AG04450 (cell line): ENCODE results near the gene HACD2. TPM values are rescaled to one million over a fixed set of nuclear protein-coding genes. Genes with fewer than 3 reads are reported as not detected.

Source experiments
- CTCF ChIA-PET: fragments of 300-600, 350-600 bp; formaldehyde crosslinking; extraction: SDS; loops from one replicate; lab custom pipeline; 2022; ENCODE audit warnings: antibody characterized with exemption, inconsistent platforms; lab: Charles Lee
- POLR2A ChIA-PET: fragments of 350-600 bp; formaldehyde crosslinking; extraction: SDS; loops from one replicate; lab custom pipeline; 2021; ENCODE audit warnings: antibody characterized with exemption, inconsistent platforms; lab: Yijun Ruan, JAX
- DNase-seq: peaks from one replicate; pipeline ENCODE4 v3.0.0-alpha.2; 2011; ENCODE audit warnings: low read depth, low spot score
- H3K27ac ChIP-seq: one replicate; pipeline ENCODE4 v1.5.1; 2012; ENCODE audit warnings: low read depth, low read length, control low read depth
- H3K27me3 ChIP-seq: one replicate; pipeline ENCODE4 v1.6.0; 2012; ENCODE audit warnings: low read length; ENCODE audit not compliant: control insufficient read depth, insufficient read depth
- H3K4me3 ChIP-seq: 2 replicates; pipeline ENCODE4 v1.5.1; 2011; ENCODE audit warnings: mild to moderate bottlenecking, low read depth, low read length, control low read depth
- H3K9me3 ChIP-seq: 2 replicates; pipeline ENCODE4 v1.5.1; 2012; ENCODE audit warnings: low read length; ENCODE audit not compliant: control insufficient read depth, insufficient read depth
- polyA minus RNA-seq: library from RNA; depleted of rRNA, polyadenylated mRNA; stranded (reverse); fragments of >200 nt; gene quantifications from 2 replicates; pipeline ENCODE4 v1.2.3, GENCODE V29; 2011; rRNA and poly(A)+ RNA removed
- polyA plus RNA-seq: library from polyadenylated mRNA; depleted of rRNA; stranded (reverse); fragments of >200 nt; gene quantifications from 2 replicates; pipeline ENCODE4 v1.2.3, GENCODE V29; 2011; rRNA removed
- TF ChIP-seq, protein P1 (sequence below): IDR thresholded peaks from 2 replicates; pipeline ENCODE4 v1.5.1; 2011; ENCODE audit warnings: low read depth, low read length, control low read depth, inconsistent platforms

The HACD2 gene
- polyA plus RNA-seq (30.3 and 43.5 TPM in 2 replicates), polyA minus RNA-seq (15.4 and 40.1 TPM in 2 replicates)

GRCh38 chr3:123584988-123585937, at the start of gene HACD2:
Gene HACD2, minus strand, starts transcription at chr3:123585053. Its CDS starts 26 bp downstream, at chr3:123585027.
- TF ChIP-seq, protein P1, sequence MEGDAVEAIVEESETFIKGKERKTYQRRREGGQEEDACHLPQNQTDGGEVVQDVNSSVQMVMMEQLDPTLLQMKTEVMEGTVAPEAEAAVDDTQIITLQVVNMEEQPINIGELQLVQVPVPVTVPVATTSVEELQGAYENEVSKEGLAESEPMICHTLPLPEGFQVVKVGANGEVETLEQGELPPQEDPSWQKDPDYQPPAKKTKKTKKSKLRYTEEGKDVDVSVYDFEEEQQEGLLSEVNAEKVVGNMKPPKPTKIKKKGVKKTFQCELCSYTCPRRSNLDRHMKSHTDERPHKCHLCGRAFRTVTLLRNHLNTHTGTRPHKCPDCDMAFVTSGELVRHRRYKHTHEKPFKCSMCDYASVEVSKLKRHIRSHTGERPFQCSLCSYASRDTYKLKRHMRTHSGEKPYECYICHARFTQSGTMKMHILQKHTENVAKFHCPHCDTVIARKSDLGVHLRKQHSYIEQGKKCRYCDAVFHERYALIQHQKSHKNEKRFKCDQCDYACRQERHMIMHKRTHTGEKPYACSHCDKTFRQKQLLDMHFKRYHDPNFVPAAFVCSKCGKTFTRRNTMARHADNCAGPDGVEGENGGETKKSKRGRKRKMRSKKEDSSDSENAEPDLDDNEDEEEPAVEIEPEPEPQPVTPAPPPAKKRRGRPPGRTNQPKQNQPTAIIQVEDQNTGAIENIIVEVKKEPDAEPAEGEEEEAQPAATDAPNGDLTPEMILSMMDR = no peak
- peak; percentile 91 for DNase-seq
- ChIA-PET POLR2A (interaction anchor here (1.1 to 1.8 kb wide), 5 partner anchors 17 to 67 kb away, joined by 3 to 9 read pairs (median 5); no protein-coding TSS in a partner anchor), CTCF (interaction anchor here (1.1 to 1.5 kb wide), 3 partner anchors 27 to 67 kb away, joined by 3 to 5 read pairs (median 4); no protein-coding TSS in a partner anchor)
- H3K27me3 ChIP-seq = no peaks in the 10 kb centered on the region
- peaks cover 9% of the 10 kb centered on the region; the same call in 1 of the 2 replicates for H3K9me3 ChIP-seq
- H3K27ac ChIP-seq = peak within 1 kb of the TSS; percentile 90
- H3K4me3 ChIP-seq = peak within 1 kb of the TSS; percentile 86

DNA sequence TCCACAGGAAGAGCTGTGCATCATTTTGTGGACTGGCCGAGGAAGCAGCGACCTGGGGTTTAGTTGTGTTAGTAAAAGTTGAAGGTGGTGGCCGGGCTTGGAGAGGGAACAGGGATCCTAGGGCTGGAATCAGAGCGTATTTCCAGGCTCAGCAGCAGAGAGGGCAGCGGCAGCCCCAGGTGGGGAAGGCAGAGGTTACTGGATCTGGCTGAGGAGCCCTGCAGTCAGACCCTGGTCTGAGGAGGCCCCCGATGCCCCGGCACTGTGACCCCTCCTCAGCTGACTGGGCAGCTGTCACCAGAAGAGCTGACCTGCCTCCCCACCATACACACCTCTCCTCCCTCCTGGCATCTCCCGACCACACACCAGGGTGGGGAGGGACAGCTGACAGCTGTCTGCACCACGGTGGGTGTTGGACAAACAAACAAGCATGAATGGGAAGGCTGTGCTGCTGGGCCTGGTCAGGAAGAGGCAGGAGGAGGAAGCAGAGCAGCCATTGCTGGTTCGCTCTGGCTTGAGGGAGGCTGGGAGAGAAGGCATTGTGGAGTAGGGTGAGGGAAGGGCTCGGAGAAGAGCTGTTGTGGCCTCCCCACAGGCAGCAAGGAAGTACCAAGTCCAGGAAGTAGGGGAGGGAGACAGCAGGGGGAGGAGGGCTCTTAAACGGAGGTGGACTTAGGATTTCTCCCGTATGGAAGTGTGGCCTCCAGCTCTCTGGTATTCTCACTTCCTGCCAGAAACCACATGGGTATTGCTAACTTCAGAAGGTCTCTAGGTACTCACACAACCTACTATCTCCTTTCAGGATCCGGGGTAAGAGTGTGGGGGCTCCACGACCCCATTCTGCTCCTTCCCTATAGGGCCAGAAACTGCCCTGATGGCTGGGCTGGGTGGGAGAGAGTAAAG, 49.5 kb upstream of the HACD2 start:
- DNase-seq = no peak
- ChIA-PET CTCF (interaction anchor here (0.6 to 2.8 kb wide), 3 partner anchors 8 to 150 kb away, joined by 3 to 25 read pairs (median 6); no protein-coding TSS in a partner anchor), POLR2A (interaction anchor here (0.7 to 1.4 kb wide), 3 partner anchors 14 to 116 kb away, joined by 3 to 4 read pairs (median 3); no protein-coding TSS in a partner anchor)
- Histone ChIP-seq H3K4me3 (no peak overlapping the region), H3K9me3 (no peaks in the 10 kb centered on the region), H3K27me3 (no peaks in the 10 kb centered on the region), H3K27ac (peak overlapping the region; percentile 52)
- TF ChIP-seq, protein P1 = no peak

DNA sequence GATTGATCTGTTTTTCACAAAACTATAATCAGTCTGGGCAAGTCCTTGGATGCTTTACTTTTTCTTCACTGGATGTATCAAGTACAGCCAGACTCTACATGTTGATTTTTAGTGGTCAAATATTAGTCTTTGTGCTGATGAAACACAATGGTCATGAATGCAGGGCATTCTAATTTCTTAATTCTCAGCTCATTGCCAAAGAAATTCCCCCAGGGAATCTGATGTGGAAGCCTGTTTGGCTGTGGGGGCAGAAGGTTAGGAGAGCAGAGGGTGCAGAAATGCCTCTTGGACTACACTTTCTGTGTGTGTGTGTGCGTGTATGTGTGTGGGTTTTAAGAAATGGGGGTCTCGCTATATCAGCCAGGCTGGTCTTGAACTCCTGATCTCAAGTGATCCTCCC, 48.7 kb upstream of the HACD2 start:
- no peak for DNase-seq
- ChIA-PET POLR2A (interaction anchor here (0.7 to 1.4 kb wide), 2 partner anchors 15 to 47 kb away, joined by 3 to 4 read pairs; no protein-coding TSS in a partner anchor), CTCF (interaction anchor here (1.4 to 2.8 kb wide), 2 partner anchors 9 to 19 kb away, joined by 6 to 25 read pairs; no protein-coding TSS in a partner anchor)
- TF ChIP-seq, protein P1 = no peak
- no peaks in the 10 kb centered on the region for H3K9me3 ChIP-seq
- H3K4me3 ChIP-seq = no peak overlapping the region
- H3K27me3 ChIP-seq = no peaks in the 10 kb centered on the region
- peak overlapping the region; percentile 52 for H3K27ac ChIP-seq

- Histone ChIP-seq H3K4me3 (no peak overlapping the region), H3K27ac (peak overlapping the region; percentile 39), H3K9me3 (no peaks in the 10 kb centered on the region), H3K27me3 (no peaks in the 10 kb centered on the region)
- TF ChIP-seq, protein P1 = no peak
- peak; percentile 84 for DNase-seq
- POLR2A ChIA-PET = interaction anchor here (1.2 to 1.9 kb wide), 2 partner anchors 12 to 14 kb away, joined by 3 to 9 read pairs; no protein-coding TSS in a partner anchor
- CTCF ChIA-PET = interaction anchor here (2.0 to 2.8 kb wide), 2 partner anchors 10 kb away, joined by 11 to 25 read pairs; no protein-coding TSS in a partner anchor
Observed at GRCh38 chr3:123632161-123632655, 47.4 kb upstream of the HACD2 start.
